ENCODE data around the gene FZD2. TPM values are rescaled to one million over a fixed set of nuclear protein-coding genes. Genes with fewer than 3 reads are reported as not detected.
"Not testable (repeated sequence)": the region's sequence is repeated elsewhere in the genome, so short reads cannot be mapped to it uniquely, and the experiment has no call there.

FZD2 gene
- total RNA-seq, 1 donor from 2014 or later, result 0.52 TPM

GRCh38 chr17:44546671-44547606, 10.3 kb upstream of the FZD2 start:
- intact Hi-C loops (cut with micrococcal nuclease), result no loop called here

- intact Hi-C loops (cut with micrococcal nuclease), result no loop called here
Measured at GRCh38 chr17:44547625-44548267, 9.5 kb upstream of the FZD2 start.

- intact Hi-C loops (cut with micrococcal nuclease), result no loop called here
Measured at GRCh38 chr17:44548376-44549230, 8.7 kb upstream of the FZD2 start.

- intact Hi-C loops (cut with micrococcal nuclease), result no loop called here
Measured at GRCh38 chr17:44549686-44550085, 7.6 kb upstream of the FZD2 start.

GRCh38 chr17:44552361-44552760, 4.9 kb upstream of the FZD2 start:
- intact Hi-C loops (cut with micrococcal nuclease), result no loop called here

- intact Hi-C loops (cut with micrococcal nuclease), result no loop called here
Measured at GRCh38 chr17:44555099-44555498, 2.2 kb upstream of the FZD2 start.

GRCh38 chr17:44556166-44556831, 985 bp upstream of the FZD2 start:
- intact Hi-C loops (cut with micrococcal nuclease), result no loop called here

GRCh38 chr17:44557651-44558285, 484 bp downstream of the FZD2 start:
- intact Hi-C loops (cut with micrococcal nuclease), result no loop called here

GRCh38 chr17:44558334-44558709, 1.0 kb downstream of the FZD2 start:
- intact Hi-C loops (cut with micrococcal nuclease), result no loop called here

- intact Hi-C loops (cut with micrococcal nuclease), result no loop called here
Measured at GRCh38 chr17:44558710-44559633, 1.7 kb downstream of the FZD2 start.

- intact Hi-C loops (cut with micrococcal nuclease), result no loop called here
Measured at GRCh38 chr17:44559634-44560554, 2.6 kb downstream of the FZD2 start.

GRCh38 chr17:44561237-44561623, 3.9 kb downstream of the FZD2 start:
- intact Hi-C loops (cut with micrococcal nuclease), result no loop called here

- intact Hi-C loops (cut with micrococcal nuclease), result no loop called here
Measured at GRCh38 chr17:44564429-44564828, 7.1 kb downstream of the FZD2 start.

- intact Hi-C loops (cut with micrococcal nuclease), result no loop called here
Measured at GRCh38 chr17:44565866-44566443, 8.7 kb downstream of the FZD2 start.

- intact Hi-C loops (cut with micrococcal nuclease), result not testable (repeated sequence)
Measured at GRCh38 chr17:44568311-44568944, 11.1 kb downstream of the FZD2 start.

- intact Hi-C loops (cut with micrococcal nuclease), result no loop called here
Measured at GRCh38 chr17:44568945-44569858, 11.9 kb downstream of the FZD2 start.

GRCh38 chr17:44572801-44573200, 15.5 kb downstream of the FZD2 start:
- intact Hi-C loops (cut with micrococcal nuclease), result no loop called here
